Gastroesophageal sphincter (tissue), 4 donors: ENCODE results near the gene CCHCR1. TPM values are rescaled to one million over a fixed set of nuclear protein-coding genes. Genes with fewer than 3 reads are reported as not detected.

Experiments used
- ATAC-seq: fragments of 150-250 bp; one replicate; pipeline ENCODE4 v1.9.1; 2016; ENCODE audit warnings: mild to moderate bottlenecking, moderate library complexity
- H3K27ac ChIP-seq, 4 donors: fragments of 200-600 bp; sonication (generic) in 3 of 4; 1 replicate in 3 of 4; 2 replicates in 1 of 4; pipeline ENCODE4 v1.5.1; 2016 to 2019
- H3K27me3 ChIP-seq: fragments of 200-600 bp; sonication (generic); one replicate; pipeline ENCODE4 v1.5.1; 2019
- H3K36me3 ChIP-seq, 2 donors: fragments of 200-600 bp; sonication (generic); one replicate each; pipeline ENCODE4 v1.5.1; 2019; ENCODE audit warnings: control low read depth in 1 of 2
- H3K4me1 ChIP-seq, 3 donors: fragments of 200-600 bp; sonication (generic); 1 replicate in 2 of 3; 2 replicates in 1 of 3; pipeline ENCODE4 v1.5.1; 2016 to 2019; ENCODE audit warnings: control low read depth in 2 of 3
- H3K4me3 ChIP-seq, 2 donors: fragments of 200-600 bp; sonication (generic); one replicate each; pipeline ENCODE4 v1.5.1; 2019; ENCODE audit warnings: mild to moderate bottlenecking in 1 of 2, moderate library complexity in 1 of 2
- H3K9me3 ChIP-seq, 3 donors: fragments of 200-600 bp; sonication (generic); one replicate each; pipeline ENCODE4 v1.5.1; 2017 to 2019; ENCODE audit warnings: control low read depth in 2 of 3
- EP300 ChIP-seq: sonication (generic); formaldehyde crosslinking; IDR thresholded peaks from one replicate; pipeline ENCODE4 v1.6.1; 2017; ENCODE audit warnings: antibody characterized with exemption, mild to moderate bottlenecking
- POLR2A ChIP-seq, 2 donors: fragments of 450-650 bp; IDR thresholded peaks; one replicate each; pipeline ENCODE4 v1.6.1; 2017; ENCODE audit warnings: antibody characterized with exemption in 2 of 2, mild to moderate bottlenecking in 2 of 2, moderate library complexity in 1 of 2
- POLR2AphosphoS5 ChIP-seq: sonication (generic); formaldehyde crosslinking; IDR thresholded peaks from one replicate; pipeline ENCODE4 v1.6.1; 2017; ENCODE audit warnings: antibody characterized with exemption
- WGBS, 2 donors: methylation state at CpG; one replicate each; pipeline ENCODE4 v1.1.5; 2018; ENCODE audit warnings: low coverage in 1 of 2; 5-methylcytosine and 5-hydroxymethylcytosine counted together
- small RNA-seq, 4 donors: library from RNA; depleted of rRNA; stranded (forward); fragments of <200 nt; gene quantifications; one replicate each; pipeline ENCODE3, GENCODE V24; 2016
- total RNA-seq, 4 donors: library from RNA; depleted of rRNA; stranded (reverse); fragments of >200 nt; gene quantifications; one replicate each; pipeline ENCODE4 v1.1.0, GENCODE V29; 2016
- TF ChIP-seq, protein P1 (sequence below), 4 experiments: fragments of 200-600 bp in 2 of 4; fragments of 450-650 bp in 2 of 4; sonication (generic) in 1 of 4; IDR thresholded peaks; one replicate each; pipeline ENCODE4 v1.5.1; 2017 to 2019; ENCODE audit warnings: antibody characterized with exemption in 4 of 4, mild to moderate bottlenecking in 2 of 4, moderate library complexity in 2 of 4

Gene CCHCR1
- total RNA-seq, 4 donors from 2014 or later: 8.2 to 15.6 (median 11.5) TPM

DNA sequence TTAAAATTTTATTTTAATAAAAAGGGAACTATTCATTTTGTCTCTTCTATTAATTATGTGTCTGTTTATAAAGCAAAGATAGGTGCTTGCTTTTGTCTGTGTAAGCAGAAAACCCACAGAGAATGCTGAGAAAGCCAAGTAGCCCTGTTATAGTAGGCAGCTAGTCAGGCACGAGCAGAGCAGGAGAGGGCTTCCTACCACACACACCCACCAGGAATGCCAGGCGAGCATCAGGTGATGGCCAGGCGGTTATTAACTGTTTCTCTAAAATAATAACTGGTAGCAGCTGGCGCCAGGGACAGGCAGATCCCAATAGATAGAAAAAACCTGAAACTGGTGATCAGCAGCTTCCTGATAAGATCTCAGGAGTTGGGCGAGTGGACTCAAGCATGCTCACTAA is 60.9 kb downstream of the CCHCR1 start:
- WGBS, 2 donors: 46 to 66% methylated on average over 3 to 5 of the region's 5 CpGs
- TF ChIP-seq EP300 (no peak), POLR2AphosphoS5 (no peak), POLR2A (IDR thresholded peaks at IDR 0.05) (no peak)
- TF ChIP-seq, protein P1, sequence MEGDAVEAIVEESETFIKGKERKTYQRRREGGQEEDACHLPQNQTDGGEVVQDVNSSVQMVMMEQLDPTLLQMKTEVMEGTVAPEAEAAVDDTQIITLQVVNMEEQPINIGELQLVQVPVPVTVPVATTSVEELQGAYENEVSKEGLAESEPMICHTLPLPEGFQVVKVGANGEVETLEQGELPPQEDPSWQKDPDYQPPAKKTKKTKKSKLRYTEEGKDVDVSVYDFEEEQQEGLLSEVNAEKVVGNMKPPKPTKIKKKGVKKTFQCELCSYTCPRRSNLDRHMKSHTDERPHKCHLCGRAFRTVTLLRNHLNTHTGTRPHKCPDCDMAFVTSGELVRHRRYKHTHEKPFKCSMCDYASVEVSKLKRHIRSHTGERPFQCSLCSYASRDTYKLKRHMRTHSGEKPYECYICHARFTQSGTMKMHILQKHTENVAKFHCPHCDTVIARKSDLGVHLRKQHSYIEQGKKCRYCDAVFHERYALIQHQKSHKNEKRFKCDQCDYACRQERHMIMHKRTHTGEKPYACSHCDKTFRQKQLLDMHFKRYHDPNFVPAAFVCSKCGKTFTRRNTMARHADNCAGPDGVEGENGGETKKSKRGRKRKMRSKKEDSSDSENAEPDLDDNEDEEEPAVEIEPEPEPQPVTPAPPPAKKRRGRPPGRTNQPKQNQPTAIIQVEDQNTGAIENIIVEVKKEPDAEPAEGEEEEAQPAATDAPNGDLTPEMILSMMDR (IDR thresholded peaks at IDR 0.05): no peak
- Histone ChIP-seq H3K27me3 (no peaks in the 10 kb centered on the region), H3K9me3 (no peaks in the 10 kb centered on the region), H3K4me3 (no peak overlapping the region), H3K27ac (no peak overlapping the region), H3K36me3 (no peaks in the 10 kb centered on the region), H3K4me1 (peaks cover 0 to 8% (median 0%) of the 10 kb centered on the region in 3 donors)
- ATAC-seq: no peak

DNA sequence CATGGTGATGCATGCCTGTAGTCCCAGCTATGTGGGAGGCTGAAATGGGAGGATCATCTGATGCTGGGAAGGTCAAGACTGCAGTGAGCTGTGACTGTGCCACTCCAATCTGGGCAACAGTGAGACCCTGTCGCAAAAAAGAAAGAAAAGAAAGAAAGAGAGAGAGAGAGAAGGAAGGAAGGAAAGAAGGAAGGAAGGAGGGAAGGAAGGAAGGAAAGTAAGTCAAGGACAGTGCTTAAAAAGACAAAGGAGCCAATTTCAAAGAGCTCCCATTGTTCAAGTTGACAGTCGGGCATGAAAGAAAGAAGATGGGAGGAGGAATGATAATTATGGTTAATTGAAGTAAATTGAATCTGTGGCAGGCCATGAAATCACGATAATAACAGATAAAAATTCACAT is 61.4 kb downstream of the CCHCR1 start:
- no peak overlapping the region for H3K4me3 ChIP-seq
- no peaks in the 10 kb centered on the region for H3K9me3 ChIP-seq
- H3K27me3 ChIP-seq: no peaks in the 10 kb centered on the region
- H3K27ac ChIP-seq: no peak overlapping the region
- no peak for ATAC-seq
- TF ChIP-seq POLR2A (IDR thresholded peaks at IDR 0.05) (no peak), POLR2AphosphoS5 (no peak)
- TF ChIP-seq, protein P1 (IDR thresholded peaks at IDR 0.05): no peak
- no peaks in the 10 kb centered on the region for H3K36me3 ChIP-seq
- H3K4me1 ChIP-seq: peaks cover 0 to 8% (median 0%) of the 10 kb centered on the region in 3 donors
- WGBS, 2 donors: 63 to 83% methylated on average over 3 of the region's 3 CpGs

GRCh38 chr6:31094389-31094881 is 63.2 kb downstream of the CCHCR1 start:
- 41 to 92% methylated on average over 2 to 3 of the region's 3 CpGs for WGBS, 2 donors
- Histone ChIP-seq H3K4me1 (peaks cover 0 to 8% (median 0%) of the 10 kb centered on the region in 3 donors), H3K9me3 (no peaks in the 10 kb centered on the region), H3K4me3 (no peak overlapping the region), H3K27ac (no peak overlapping the region), H3K36me3 (no peaks in the 10 kb centered on the region), H3K27me3 (no peaks in the 10 kb centered on the region)
- TF ChIP-seq, protein P1 (IDR thresholded peaks at IDR 0.05): no peak
- TF ChIP-seq POLR2AphosphoS5: no peak
- no peak for TF ChIP-seq EP300
- no peak for ATAC-seq

DNA sequence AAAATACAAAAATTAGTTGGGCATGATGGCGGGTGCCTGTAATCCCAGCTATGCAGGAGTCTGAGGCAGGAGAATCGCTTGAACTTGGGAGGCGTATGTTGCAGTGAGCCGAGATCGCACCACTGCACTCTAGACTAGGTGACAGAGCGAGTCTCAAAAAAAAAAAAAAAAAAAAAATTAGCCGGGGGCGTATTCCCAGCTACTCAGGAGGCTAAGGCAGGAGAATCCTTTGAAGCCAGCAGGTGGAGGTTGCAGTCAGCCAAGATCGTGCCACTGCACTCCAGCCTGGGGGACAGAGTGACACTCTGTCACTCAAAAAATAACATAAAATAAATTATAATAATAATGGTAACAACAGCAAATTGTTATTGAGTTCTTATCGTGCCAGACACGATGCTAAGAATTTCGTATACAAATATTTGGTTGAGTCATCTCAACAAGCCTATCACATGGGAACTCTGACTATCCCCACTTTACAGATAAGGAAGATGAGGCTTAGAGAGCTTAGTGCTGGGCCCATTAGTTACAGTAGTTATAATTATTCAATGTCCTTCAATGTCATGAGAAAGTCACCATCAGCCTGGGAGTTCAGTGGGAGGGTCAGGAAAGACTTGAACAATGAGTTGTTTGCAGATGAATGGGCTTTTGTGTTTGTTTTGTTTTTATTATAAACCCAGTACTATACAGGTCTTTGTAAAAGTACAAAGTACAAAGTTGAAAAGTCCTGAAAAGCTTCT is 64.7 kb downstream of the CCHCR1 start:
- Histone ChIP-seq H3K27me3 (no peaks in the 10 kb centered on the region), H3K4me1 (peaks cover 0 to 8% (median 0%) of the 10 kb centered on the region in 3 donors), H3K27ac (no peak overlapping the region), H3K36me3 (no peaks in the 10 kb centered on the region), H3K4me3 (no peak overlapping the region), H3K9me3 (no peaks in the 10 kb centered on the region)
- ATAC-seq: no peak
- TF ChIP-seq POLR2A (IDR thresholded peaks at IDR 0.05) (no peak), POLR2AphosphoS5 (no peak), EP300 (no peak)
- TF ChIP-seq, protein P1 (IDR thresholded peaks at IDR 0.05): no peak
- 63 to 67% methylated on average over 4 to 5 of the region's 12 CpGs for WGBS, 2 donors

Small RNAs within 50 kb of the gene (small RNA-seq; reads per million reads assigned to genes)
- gene POLR2LP1: 0 reads per million in 4 donors

Other genes starting within 250 kb of the CCHCR1 start
- 10 to 100 TPM in 3 of 4 donors, 1 to 10 TPM in 1; 9.4 to 16.4 (median 11.8) TPM for gene GTF2H4, start 249.6 kb downstream of the CCHCR1 start, total RNA-seq
- 10 to 100 TPM in 3 of 4 donors, 1 to 10 TPM in 1; 9.7 to 16.5 (median 12.8) TPM for gene VARS2, start 243.6 kb downstream of the CCHCR1 start, total RNA-seq
- gene SFTA2, start 225.6 kb downstream of the CCHCR1 start, total RNA-seq: not detected
- gene MUCL3, start 216.8 kb downstream of the CCHCR1 start, total RNA-seq: under 1 TPM in 1 of 4 donors, not detected in 3; 0.04 TPM
- 1 to 10 TPM in 3 of 4 donors, under 1 TPM in 1; 0.13 to 9.9 (median 1.2) TPM for gene MUC21, start 174.1 kb downstream of the CCHCR1 start, total RNA-seq
- gene MUC22, start 147.3 kb downstream of the CCHCR1 start, total RNA-seq: under 1 TPM in 2 of 4 donors, not detected in 2; 0.16 to 0.62 TPM
- not detected for gene C6orf15, start 45.2 kb downstream of the CCHCR1 start, total RNA-seq
- gene PSORS1C1, start 43.0 kb downstream of the CCHCR1 start, total RNA-seq: 1 to 10 TPM in 2 of 4 donors, under 1 TPM in 2; 0.12 to 7.8 (median 1.7) TPM
- gene CDSN, start 37.4 kb downstream of the CCHCR1 start, total RNA-seq: not detected
- gene PSORS1C2, start 18.7 kb downstream of the CCHCR1 start, total RNA-seq: not detected
- 1 to 10 TPM; 3.9 to 5.9 (median 5.1) TPM for gene TCF19, start 787 bp upstream of the CCHCR1 start, total RNA-seq
- 1 to 10 TPM in 2 of 4 donors, under 1 TPM in 1, not detected in 1; 0.58 to 3.4 (median 1.1) TPM for gene POU5F1, start 12.9 kb upstream of the CCHCR1 start, total RNA-seq
- 100 to 1,000 TPM; 206 to 531 (median 257) TPM for gene HLA-C, start 114.3 kb upstream of the CCHCR1 start, total RNA-seq
- gene HLA-B, start 199.4 kb upstream of the CCHCR1 start, total RNA-seq: 100 to 1,000 TPM; 299 to 991 (median 620) TPM
- gene MICA, start 245.8 kb upstream of the CCHCR1 start, total RNA-seq: 10 to 100 TPM; 17.4 to 33.2 (median 22.1) TPM